Sigmoid colon (tissue), 4 donors: ENCODE data around the gene ARL4A.

Experiments used
- CTCF ChIP-seq, 4 experiments: fragments of 450-650 bp in 3 of 4; fragments of 200-600 bp in 1 of 4; IDR thresholded peaks; one replicate each; pipeline ENCODE4 v1.5.1; 2016 to 2019; ENCODE audit warnings: antibody characterized with exemption in 4 of 4, mild to moderate bottlenecking in 3 of 4, moderate library complexity in 2 of 4
- POLR2A ChIP-seq, 2 donors: fragments of 450-650 bp; IDR thresholded peaks; one replicate each; pipeline ENCODE4 v1.6.1; 2016; ENCODE audit warnings: antibody characterized with exemption in 2 of 2, mild to moderate bottlenecking in 2 of 2, moderate library complexity in 2 of 2
- POLR2AphosphoS5 ChIP-seq, 4 donors: sonication (generic); formaldehyde crosslinking; IDR thresholded peaks; one replicate each; pipeline ENCODE4 v1.6.1; 2017; ENCODE audit warnings: antibody characterized with exemption in 4 of 4

DNA sequence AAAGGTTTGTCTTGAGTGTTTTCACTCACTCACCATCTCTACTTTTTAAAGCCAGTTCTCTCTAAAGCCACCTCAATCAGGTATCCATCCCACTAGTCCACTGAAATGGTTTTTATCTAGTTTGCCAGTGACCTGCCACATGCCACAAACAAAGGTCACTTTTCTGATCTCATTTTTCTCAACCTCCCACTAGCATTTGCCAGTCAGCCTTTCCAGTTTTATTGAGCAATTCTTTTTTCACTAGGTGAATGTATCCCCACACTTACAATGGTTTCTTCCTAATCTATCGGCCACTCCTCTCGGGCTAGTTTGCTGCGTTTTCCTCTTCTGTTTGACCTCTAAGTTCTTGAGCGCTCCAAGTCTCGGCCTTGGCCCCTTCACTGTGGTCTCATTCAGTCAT is 44.9 kb upstream of the ARL4A start:
- TF ChIP-seq CTCF (IDR thresholded peaks at IDR 0.05) (no peak), POLR2A (IDR thresholded peaks at IDR 0.05) (no peak), POLR2AphosphoS5 (IDR thresholded peaks at IDR 0.05) (no peak)
